Loucy (cell line): ENCODE measurements around the gene PRKCG.

Source experiments
- H2AFZ ChIP-seq: fragments of 200-600 bp; sonication (generic); 2 replicates; pipeline ENCODE4 v1.6.0; 2016; ENCODE audit warnings: antibody characterized with exemption, mild to moderate bottlenecking, low read length, moderate library complexity
- H3F3A ChIP-seq: fragments of 200-600 bp; 2 replicates; pipeline ENCODE4 v1.6.0; 2016; ENCODE audit warnings: antibody characterized with exemption, low read depth, mild to moderate bottlenecking
- H3K27me3 ChIP-seq: fragments of 200-600 bp; sonication (generic); 2 replicates; pipeline ENCODE4 v1.6.1; 2014; ENCODE audit warnings: low read length, mild to moderate bottlenecking; ENCODE audit not compliant: insufficient read depth, poor library complexity, severe bottlenecking
- H3K36me3 ChIP-seq: fragments of 200-600 bp; sonication (generic); 2 replicates; pipeline ENCODE4 v1.6.1; 2016; ENCODE audit warnings: low read length; ENCODE audit not compliant: insufficient read depth
- H3K4me1 ChIP-seq: fragments of 200-600 bp; sonication (generic); 2 replicates; pipeline ENCODE4 v1.5.1; 2014; ENCODE audit warnings: low read length, mild to moderate bottlenecking; ENCODE audit not compliant: insufficient read depth, poor library complexity, severe bottlenecking
- H3K4me2 ChIP-seq: fragments of 200-600 bp; sonication (generic); 2 replicates; pipeline ENCODE4 v1.6.0; 2014; ENCODE audit warnings: antibody characterized with exemption, low read length, low read depth, mild to moderate bottlenecking; ENCODE audit not compliant: poor library complexity, severe bottlenecking
- H3K4me3 ChIP-seq: fragments of 200-600 bp; sonication (generic); 2 replicates; pipeline ENCODE4 v1.5.1; 2014; ENCODE audit warnings: low read length, mild to moderate bottlenecking, mixed read lengths; ENCODE audit not compliant: poor library complexity, severe bottlenecking
- H3K79me2 ChIP-seq: fragments of 200-600 bp; sonication (generic); 2 replicates; pipeline ENCODE4 v1.6.1; 2014; ENCODE audit warnings: low read length; ENCODE audit not compliant: insufficient read depth
- H3K9ac ChIP-seq: fragments of 200-600 bp; sonication (generic); 2 replicates; pipeline ENCODE4 v1.6.0; 2014; ENCODE audit warnings: mild to moderate bottlenecking, low read depth, low read length, moderate library complexity; ENCODE audit not compliant: poor library complexity, severe bottlenecking
- H3K9me2 ChIP-seq: fragments of 200-600 bp; sonication (generic); replicated peaks from 2 replicates; pipeline ENCODE4 v1.6.1; 2016; ENCODE audit warnings: low read depth, low read length, mixed read lengths
- H3K9me3 ChIP-seq: fragments of 200-600 bp; sonication (generic); 2 replicates; pipeline ENCODE4 v1.6.1; 2014; ENCODE audit warnings: mild to moderate bottlenecking, antibody characterized with exemption, low read length, low read depth; ENCODE audit not compliant: insufficient read depth
- H4K20me1 ChIP-seq: fragments of 200-600 bp; sonication (generic); 2 replicates; pipeline ENCODE4 v1.6.0; 2014; ENCODE audit warnings: antibody characterized with exemption, low read length, mild to moderate bottlenecking; ENCODE audit not compliant: insufficient read depth, poor library complexity, severe bottlenecking
- EZH2phosphoT487 ChIP-seq: fragments of 200-600 bp; IDR thresholded peaks from 2 replicates; pipeline ENCODE4 v1.6.1; 2018; ENCODE audit warnings: antibody characterized with exemption, mild to moderate bottlenecking, moderate library complexity, borderline replicate concordance
- TF ChIP-seq, protein P1 (sequence below): fragments of 200-600 bp; sonication (generic); conservative IDR thresholded peaks from 2 replicates; pipeline ENCODE4 v1.5.1; 2014; ENCODE audit warnings: mild to moderate bottlenecking, antibody characterized with exemption, low read length

The PRKCG gene

DNA sequence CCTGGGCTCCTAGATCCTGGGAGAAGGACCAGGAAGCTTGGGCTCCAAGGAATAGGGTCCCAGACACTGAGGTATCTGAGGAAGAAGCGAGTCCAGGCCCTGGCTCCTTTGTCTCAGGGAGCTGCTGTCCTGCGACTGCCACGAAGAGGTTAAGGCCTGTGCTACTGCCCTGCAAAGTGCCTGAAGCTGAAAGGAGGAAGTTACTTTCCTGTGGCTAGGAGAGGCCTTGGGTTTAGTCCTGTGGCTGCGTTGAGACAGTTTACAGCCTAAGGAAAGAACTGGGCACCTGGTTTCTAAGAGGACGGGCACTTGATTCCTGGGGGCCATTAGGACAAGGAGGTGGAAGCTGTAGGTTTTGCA lies 11.5 kb upstream of the PRKCG start:
- no peaks in the 10 kb centered on the region for H3K9me2 ChIP-seq

DNA sequence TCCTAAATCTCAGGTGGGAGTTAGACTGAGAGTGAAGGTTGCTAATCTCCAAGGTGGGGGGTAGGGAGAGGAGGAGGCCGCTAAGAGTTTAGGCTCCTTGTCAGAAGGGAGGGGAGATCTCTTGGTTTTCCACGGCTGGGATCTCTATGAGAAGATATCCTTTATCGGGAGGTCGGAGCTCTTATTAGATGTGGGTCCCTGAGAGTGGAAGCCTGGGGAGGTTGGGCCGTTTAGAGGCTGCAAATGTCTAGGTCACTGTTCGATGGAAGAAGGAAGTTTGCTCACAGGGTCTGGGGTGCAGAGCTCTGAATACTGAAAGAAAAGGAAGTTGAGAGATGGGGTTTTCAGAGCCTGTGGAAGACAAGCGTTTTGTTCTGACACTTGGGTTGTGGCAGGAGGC lies 10.5 kb upstream of the PRKCG start:
- Histone ChIP-seq H2AFZ (no peak overlapping the region), H3K4me2 (peak overlapping the region; percentile 90), H3F3A (no peaks in the 10 kb centered on the region)

More for the DNA sequence above, 11.5 kb upstream of the PRKCG start:
- Histone ChIP-seq H3K4me1 (peaks cover 51% of the 10 kb centered on the region), H3F3A (no peaks in the 10 kb centered on the region), H3K9ac (peak overlapping the region; percentile 98), H3K36me3 (peaks cover 19% of the 10 kb centered on the region; the same call in 1 of the 2 replicates), H2AFZ (no peak overlapping the region), H3K79me2 (peaks cover 80% of the 10 kb centered on the region), H3K27me3 (peaks cover 3% of the 10 kb centered on the region), H3K4me3 (peak overlapping the region; percentile 84), H4K20me1 (peaks cover 66% of the 10 kb centered on the region), H3K9me3 (no peaks in the 10 kb centered on the region), H3K4me2 (peak overlapping the region; percentile 90)
- TF ChIP-seq, protein P1, sequence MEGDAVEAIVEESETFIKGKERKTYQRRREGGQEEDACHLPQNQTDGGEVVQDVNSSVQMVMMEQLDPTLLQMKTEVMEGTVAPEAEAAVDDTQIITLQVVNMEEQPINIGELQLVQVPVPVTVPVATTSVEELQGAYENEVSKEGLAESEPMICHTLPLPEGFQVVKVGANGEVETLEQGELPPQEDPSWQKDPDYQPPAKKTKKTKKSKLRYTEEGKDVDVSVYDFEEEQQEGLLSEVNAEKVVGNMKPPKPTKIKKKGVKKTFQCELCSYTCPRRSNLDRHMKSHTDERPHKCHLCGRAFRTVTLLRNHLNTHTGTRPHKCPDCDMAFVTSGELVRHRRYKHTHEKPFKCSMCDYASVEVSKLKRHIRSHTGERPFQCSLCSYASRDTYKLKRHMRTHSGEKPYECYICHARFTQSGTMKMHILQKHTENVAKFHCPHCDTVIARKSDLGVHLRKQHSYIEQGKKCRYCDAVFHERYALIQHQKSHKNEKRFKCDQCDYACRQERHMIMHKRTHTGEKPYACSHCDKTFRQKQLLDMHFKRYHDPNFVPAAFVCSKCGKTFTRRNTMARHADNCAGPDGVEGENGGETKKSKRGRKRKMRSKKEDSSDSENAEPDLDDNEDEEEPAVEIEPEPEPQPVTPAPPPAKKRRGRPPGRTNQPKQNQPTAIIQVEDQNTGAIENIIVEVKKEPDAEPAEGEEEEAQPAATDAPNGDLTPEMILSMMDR, result no peak
- TF ChIP-seq EZH2phosphoT487, result no peak

DNA sequence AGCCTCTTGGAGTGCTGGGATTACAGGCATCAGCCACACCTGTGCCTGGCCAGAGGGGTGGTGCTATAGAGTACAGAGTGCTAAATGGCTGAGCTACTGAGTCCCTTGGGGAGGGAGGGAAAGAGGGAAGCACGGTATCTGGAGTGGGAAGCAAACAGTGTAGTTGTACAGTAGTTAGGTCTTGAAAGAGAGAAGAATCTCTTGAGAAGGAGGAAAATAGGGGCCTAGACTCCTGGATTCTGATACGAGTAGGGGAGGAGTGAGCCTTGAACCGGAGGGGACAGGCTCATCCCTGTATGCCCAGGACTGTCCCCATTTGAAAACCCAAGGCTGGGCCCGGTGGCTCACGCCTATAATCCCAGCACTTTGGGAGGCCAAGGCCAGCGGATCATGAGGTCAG lies 9.2 kb upstream of the PRKCG start:
- peaks cover 89% of the 10 kb centered on the region for H3K79me2 ChIP-seq
- H3K4me3 ChIP-seq, result peak overlapping the region; percentile 25
- peaks cover 37% of the 10 kb centered on the region for H3K4me1 ChIP-seq
- H3K9me3 ChIP-seq, result no peaks in the 10 kb centered on the region
- H2AFZ ChIP-seq, result no peak overlapping the region
- no peak overlapping the region for H3K9ac ChIP-seq
- H3K4me2 ChIP-seq, result peak overlapping the region; percentile 44
- TF ChIP-seq, protein P1, result no peak
- no peak for TF ChIP-seq EZH2phosphoT487
- H3K36me3 ChIP-seq, result peaks cover 31% of the 10 kb centered on the region; the same call in 1 of the 2 replicates
- H3K9me2 ChIP-seq, result no peaks in the 10 kb centered on the region
- no peaks in the 10 kb centered on the region for H3F3A ChIP-seq
- peaks cover 3% of the 10 kb centered on the region for H3K27me3 ChIP-seq
- peaks cover 74% of the 10 kb centered on the region for H4K20me1 ChIP-seq

More for the DNA sequence above, 10.5 kb upstream of the PRKCG start:
- H3K9ac ChIP-seq, result peak overlapping the region; percentile 98
- H3K4me1 ChIP-seq, result peaks cover 47% of the 10 kb centered on the region
- H3K9me3 ChIP-seq, result no peaks in the 10 kb centered on the region
- peaks cover 87% of the 10 kb centered on the region for H3K79me2 ChIP-seq
- no peak for TF ChIP-seq EZH2phosphoT487
- TF ChIP-seq, protein P1, result no peak
- peak overlapping the region; percentile 84 for H3K4me3 ChIP-seq
- H3K9me2 ChIP-seq, result no peaks in the 10 kb centered on the region
- H3K36me3 ChIP-seq, result peaks cover 27% of the 10 kb centered on the region; the same call in 1 of the 2 replicates
- H3K27me3 ChIP-seq, result peaks cover 3% of the 10 kb centered on the region
- H4K20me1 ChIP-seq, result peaks cover 73% of the 10 kb centered on the region
